AG04449 (cell line): ENCODE results near the gene TARS1.

Experiments
- CTCF ChIA-PET: fragments of 350-600 bp; formaldehyde crosslinking; extraction: SDS; loops from one replicate; lab custom pipeline; 2021; ENCODE audit warnings: antibody characterized with exemption; lab: Yijun Ruan, JAX
- POLR2A ChIA-PET: fragments of 400-600, 350-600 bp; formaldehyde crosslinking; extraction: SDS; loops from one replicate; lab custom pipeline; 2020; ENCODE audit warnings: antibody characterized with exemption, inconsistent platforms; lab: Yijun Ruan, JAX
- DNase-seq: peaks from one replicate; pipeline ENCODE4 v3.0.0-alpha.2; 2010; ENCODE audit warnings: low read depth, low spot score
- H3K4me3 ChIP-seq: 2 replicates; pipeline ENCODE4 v1.5.1; 2011; ENCODE audit warnings: low read depth, mild to moderate bottlenecking, control low read depth, low read length
- CTCF ChIP-seq: IDR thresholded peaks from one replicate; pipeline ENCODE4 v1.5.1; 2011; ENCODE audit warnings: mild to moderate bottlenecking, moderate library complexity, low read length, control low read depth, inconsistent platforms; ENCODE audit not compliant: insufficient read depth; ENCODE audit errors: missing control alignments

The TARS1 gene

GRCh38 chr5:33516421-33516820 lies 75.7 kb downstream of the TARS1 start:
- no peak overlapping the region for H3K4me3 ChIP-seq
- TF ChIP-seq CTCF = no peak
- POLR2A ChIA-PET = no interaction called here
- CTCF ChIA-PET = no interaction called here
- no peak for DNase-seq
